Stimulated activated CD4-positive, alpha-beta T cell treated with anti-CD3 and anti-CD28 coated beads, TNF-alpha, amount 100 ng/mL, for 24 hours (primary cell): Measurements from ENCODE around the gene SRD5A1.

Experiments used
- DNase-seq, 3 experiments: peaks; one replicate each; pipeline ENCODE4 v3.0.0-alpha.2; 2020; ENCODE audit warnings: low read depth in 3 of 3

Gene SRD5A1

DNA sequence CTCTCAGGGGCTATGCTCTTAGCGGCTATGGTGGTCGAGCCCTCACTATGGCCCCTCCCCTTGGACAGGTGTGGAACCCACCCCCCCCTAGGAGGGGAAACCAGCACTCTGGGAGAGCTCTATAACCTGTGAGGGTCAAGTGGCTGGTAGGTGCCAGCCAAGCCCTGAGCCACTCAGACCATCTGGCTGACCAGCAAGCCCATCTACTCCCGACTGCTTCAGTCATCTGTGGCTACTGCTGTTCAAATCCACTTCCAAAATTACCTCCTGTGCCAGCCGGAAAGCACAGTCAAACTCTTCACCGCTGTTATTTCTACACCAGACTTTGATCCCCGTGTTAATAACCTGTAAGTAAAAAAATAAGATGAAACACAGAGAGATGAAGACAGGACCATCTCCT lies 28.9 kb upstream of the SRD5A1 start:
- no peak for DNase-seq

DNA sequence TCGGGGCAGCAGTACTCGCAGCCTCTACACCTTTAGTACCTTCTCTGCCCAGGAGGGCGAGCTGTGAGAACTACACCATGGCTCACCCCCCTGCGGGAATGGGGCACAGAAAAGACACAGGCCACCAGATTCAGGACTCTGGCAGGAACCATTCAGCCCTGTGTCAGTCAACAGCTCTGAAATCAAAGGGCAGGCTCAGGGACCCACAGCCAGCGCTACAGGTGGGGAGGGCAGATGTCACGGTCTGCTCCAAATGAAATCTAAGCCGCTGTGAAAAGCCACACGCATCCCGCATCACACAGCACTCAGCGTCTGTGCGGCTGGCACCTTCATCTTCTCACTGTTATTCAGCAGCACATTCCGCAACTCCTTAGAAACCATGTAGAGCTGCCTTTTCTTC lies 28.3 kb upstream of the SRD5A1 start:
- DNase-seq, result no peak

DNA sequence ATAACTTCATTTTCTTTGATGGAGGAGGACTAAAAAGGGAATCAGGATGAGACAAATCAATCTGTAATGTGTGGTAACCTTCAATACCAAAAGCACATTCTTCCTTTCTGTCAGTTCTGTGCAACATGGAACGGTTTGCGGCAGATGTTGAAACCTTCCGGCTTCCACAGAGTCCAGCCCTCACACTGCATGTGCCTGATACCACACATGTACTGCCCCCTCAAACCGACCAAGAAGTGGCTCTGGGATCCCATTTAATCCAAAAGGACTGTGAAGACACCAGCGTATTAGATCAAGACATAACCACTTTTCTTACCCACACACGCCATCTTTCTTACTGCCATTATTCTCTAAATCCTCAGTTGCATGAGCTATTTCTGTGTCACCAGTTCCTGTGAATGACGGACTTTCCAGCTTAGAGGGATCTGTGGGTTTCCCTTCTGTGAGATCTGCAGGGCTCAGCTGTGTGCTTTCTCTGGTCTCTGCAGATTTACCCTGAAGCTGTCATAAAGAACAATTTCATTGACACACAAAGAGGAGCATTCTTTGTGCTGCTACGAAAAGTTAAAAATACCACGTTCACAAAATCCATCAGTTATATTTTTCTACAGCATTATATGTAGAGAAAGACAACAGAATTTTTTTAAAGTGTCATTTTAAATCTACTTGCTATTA lies 26.2 kb upstream of the SRD5A1 start:
- DNase-seq, result no peak

DNA sequence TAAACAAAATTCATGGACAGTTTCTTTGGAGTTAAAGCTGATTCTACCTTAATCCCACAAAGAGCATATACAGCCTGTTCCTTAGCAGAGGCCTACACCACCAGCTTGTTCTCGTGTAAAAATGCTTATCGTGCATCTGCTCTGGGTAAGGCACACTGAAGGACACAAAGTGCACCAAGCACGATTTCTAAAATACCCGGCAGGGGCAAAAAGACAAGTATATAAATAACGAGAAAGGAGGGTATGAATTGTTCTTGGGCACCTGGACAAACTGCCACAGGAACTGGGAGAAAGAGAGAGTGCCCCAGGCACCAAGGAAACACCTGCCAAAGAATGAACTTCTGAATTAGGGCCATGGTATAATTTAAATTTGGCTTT lies 25.7 kb upstream of the SRD5A1 start:
- no peak for DNase-seq

DNA sequence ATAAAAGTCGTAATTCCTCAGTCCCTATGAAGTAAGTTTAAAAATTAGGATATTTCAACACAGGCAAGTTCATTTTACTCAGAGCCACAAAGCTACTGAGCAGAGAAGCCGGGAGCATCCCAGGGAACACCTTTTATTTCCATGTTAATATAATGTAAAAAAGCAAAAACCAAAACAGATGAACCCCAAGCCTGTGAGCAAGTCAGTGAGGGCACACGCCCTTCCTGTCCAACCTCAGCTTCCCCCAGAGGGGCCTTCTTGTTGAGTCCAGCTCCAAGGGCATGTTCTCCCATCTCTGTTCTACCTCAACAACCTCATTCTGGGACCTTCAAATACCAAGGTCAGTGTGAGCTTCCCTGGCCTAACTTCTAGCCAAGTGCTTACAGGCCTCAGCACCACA lies 25.2 kb upstream of the SRD5A1 start:
- no peak for DNase-seq

DNA sequence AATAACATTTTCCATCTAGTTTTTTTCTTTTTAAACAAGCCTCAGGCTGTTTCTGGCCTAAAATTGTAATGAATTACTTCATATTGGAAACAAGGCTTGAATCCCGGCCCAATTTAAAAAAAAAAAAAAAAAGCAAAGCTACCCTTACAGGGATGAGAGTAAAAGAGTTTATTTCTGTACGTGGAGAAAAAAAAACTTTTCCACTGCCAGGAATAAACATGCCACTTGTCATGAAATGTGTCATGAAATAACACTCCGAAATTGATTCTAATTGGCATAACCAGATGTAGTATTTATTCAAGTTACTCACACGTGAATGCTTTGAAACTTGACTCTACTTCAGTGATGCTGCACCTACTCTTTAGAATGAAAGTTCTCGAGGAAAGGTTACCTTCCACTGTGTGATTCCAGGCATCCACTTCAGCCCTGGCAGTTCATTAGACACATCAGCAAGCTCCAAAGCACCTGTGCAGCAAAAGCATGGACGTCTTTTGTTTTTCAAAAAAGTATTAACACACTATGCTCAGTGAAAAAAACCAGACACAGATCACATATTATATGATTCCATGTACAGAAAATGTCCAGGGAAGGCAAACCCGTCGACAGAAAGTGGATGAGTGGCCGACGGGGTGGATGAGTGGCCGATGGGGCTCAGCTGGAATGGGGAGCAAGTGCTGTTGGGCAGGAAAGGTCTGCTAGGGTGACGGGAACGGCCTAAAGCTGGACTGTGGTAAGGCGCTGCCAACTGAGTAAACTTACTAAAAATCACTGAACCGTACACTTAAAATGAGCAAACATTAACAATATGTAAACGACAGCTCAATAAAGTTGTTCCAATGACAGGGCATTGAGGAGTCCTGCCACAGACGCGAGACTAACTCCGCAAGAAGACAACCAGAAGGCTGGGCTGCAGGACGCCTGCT lies 21.6 kb upstream of the SRD5A1 start:
- no peak for DNase-seq

DNA sequence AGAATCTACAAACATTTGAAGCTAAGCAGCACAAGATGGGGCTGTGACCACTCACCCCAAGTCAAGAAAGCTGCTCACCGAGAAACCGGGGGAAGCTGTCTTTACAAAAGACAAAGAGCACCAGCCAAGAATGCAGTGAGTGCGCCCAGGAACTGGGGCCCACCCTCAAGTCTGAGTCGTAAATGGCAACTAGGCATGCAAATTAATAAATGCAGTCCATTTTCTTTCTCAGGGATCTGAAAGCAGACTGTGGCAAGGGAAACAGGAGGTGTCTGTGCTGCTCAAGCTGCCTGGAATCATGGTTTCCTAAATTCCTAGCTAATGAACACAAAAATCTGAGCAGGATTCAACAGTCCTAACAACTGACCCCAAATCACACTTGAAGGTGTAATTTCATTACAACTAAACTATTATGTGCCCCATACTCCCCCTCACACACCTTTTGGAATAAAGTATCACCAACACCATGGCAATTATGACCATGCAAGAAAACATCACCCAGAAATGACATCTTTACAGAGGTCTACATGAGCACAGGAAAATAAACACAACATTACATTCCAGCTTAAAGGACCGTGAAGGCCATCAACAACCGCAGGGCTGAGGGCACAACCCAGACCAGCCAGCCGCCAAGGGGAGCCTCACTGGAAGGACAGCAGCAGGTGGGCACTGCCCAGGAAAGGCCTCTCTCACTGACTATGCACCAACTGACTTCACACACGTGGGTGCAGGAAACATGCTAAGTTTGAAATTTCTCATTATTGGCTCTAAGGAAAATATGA lies 18.0 kb upstream of the SRD5A1 start:
- DNase-seq, result no peak

DNA sequence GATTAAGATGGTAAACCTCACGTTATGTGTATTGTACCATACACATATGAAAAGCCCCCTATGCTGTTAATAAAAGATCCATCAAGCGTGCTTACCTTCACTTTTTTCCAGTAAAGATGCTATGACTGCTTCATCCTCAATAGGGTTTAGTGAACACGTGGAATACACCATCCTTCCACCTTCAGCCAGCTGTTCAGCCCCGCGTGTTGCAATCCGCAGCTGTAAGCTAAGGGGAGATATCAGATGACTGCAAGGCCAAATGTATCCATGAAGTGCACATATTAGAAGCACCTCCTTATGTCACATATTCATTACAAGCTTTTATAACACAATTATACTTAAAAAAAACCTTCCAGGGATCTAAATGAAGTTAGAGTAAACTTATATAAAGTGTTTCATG lies 16.6 kb upstream of the SRD5A1 start:
- DNase-seq, result no peak

DNA sequence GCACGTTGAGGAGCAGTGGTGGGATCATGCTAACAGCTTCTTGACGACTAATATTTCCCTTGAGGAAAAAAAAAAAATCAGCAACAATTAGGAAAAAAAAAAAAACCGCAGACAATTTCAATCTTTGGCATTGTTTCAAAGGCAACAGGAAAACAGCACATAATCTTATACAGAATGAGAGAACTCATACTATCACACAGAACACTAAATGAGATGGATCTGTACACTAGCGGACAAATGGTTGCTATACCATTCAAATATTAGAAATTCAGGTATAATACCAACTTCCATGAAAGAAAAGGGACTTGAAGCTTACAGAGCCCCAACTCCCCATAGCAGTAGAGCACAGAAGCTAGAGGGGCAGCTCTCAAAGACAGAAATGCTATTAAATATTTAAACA lies 10.0 kb upstream of the SRD5A1 start:
- DNase-seq, result no peak

DNA sequence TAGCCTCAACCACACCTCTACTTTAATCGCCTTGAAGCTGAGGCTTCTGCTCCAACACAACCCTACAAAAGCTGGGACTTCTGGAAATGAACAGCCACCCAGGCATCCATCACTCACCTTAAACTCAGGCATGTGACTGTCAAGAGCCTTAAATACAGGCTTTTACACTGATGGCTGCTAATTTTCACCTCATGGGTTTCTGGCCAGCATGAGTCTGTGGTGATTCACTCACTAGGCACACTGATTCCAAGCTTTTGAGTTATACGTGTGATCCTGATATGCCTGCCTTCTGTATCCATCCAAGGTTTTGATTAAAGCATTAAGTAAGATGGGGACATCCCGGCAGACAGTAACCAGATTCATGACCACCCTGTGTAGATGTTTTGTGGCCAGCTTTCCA lies 9.3 kb upstream of the SRD5A1 start:
- no peak for DNase-seq

DNA sequence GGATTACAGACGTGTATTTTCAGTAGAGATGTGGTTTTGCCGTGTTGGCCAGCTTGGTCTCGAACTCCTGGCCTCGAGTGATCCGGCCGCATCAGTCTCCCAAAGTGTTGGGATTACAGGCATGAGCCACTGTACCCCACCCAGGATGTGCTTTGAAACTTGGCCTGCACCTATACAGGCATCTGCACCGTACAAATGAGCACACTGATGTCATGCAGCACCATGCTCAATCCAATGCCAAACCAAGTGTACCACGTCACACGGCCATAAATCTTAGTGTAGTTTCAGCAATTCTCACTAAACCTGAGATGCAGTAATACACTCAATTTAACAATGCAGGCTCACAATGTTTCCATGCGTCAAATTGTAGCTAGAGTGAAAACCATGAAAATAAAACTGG lies 6.7 kb upstream of the SRD5A1 start:
- no peak for DNase-seq

DNA sequence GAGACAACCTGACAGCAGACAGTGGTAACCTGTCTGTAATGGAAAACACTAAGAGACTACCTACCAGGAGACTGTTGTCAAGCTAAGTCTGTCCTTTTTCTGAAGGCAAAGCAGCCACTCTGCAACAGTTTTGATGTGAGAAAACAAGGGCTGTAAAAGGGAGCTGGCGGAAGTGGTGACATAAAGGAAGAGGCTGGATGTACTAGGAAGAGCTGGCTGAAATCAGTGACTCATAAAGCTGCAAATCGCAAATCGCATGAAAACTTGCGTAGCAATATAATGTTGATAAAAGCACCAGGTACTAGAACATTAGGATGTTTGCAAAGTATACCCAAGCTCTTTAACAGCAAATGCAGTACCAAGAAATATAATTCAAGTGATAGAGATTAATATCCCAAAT lies 1.8 kb upstream of the SRD5A1 start:
- DNase-seq, result no peak

DNA sequence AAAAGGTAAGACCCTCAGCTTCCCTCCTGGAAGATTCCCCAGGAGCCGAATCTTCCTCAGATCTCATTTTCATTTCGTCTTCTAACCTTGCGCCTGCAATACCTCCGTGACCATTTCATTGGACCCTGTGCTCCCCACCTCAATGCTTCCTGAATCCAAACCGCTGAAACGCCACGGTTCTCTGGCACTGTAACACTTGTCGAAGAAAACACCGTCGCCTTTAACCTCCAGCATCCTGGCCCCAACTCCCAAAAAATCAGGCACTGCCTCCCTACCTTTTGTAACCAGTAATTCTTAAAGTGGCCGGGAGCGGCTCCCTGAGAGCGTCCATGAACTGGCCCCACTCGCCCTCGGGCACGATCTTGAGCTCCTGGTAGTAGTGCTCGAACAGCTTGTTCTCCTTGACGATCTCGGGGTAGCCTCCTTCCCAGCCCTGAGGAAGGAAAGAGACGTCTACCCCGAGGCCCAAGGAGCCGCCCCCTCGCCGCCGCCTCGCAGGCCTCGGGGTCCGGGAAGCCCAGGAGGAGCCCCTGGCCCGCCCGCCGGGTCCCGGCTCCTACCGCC lies 834 bp upstream of the SRD5A1 start:
- DNase-seq, result no peak

DNA sequence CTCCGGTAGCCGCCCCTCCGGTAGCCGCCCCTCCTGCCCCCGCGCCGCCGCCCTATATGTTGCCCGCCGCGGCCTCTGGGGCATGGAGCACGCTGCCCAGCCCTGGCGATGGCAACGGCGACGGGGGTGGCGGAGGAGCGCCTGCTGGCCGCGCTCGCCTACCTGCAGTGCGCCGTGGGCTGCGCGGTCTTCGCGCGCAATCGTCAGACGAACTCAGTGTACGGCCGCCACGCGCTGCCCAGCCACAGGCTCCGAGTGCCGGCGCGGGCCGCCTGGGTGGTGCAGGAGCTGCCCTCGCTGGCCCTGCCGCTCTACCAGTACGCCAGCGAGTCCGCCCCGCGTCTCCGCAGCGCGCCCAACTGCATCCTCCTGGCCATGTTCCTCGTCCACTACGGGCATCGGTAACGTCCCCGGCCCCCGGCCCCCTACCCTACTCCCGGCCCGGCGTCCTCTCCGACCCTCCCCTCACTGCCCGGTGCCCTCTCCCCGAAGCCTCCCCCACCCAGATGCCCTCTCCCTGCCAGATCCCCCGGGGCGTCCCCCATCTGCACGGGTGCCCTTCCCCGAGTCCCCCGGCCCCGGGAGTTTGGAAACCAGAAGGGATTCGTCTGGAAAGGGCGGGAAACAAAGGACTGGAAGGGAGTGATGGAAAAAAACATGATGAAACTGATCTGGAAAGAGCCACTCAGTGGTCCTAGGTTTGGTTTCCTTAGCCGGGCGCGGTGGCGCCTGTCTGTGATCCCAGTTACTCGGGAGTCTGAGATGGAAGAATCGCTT lies 417 bp downstream of the SRD5A1 start:
- no peak for DNase-seq

DNA sequence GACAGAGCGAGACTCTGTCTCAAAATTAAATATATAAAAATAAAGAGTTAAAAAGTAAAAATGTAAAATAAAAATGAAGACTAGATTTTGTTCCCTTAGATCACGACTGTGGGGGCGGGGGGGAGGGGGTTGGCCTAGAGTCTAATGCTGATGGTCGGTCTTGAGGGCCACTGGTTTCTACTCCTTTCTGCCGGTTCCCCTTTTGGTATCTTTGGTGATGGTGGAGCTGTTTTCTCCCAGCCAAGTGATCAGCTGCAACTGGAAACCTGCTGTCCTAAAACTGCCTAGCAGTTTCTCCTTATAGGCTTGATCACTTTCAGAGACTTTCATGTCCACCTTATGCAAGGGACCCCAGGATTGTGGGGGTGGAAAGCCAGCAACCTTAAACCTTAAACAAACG lies 1.1 kb downstream of the SRD5A1 start:
- no peak for DNase-seq

DNA sequence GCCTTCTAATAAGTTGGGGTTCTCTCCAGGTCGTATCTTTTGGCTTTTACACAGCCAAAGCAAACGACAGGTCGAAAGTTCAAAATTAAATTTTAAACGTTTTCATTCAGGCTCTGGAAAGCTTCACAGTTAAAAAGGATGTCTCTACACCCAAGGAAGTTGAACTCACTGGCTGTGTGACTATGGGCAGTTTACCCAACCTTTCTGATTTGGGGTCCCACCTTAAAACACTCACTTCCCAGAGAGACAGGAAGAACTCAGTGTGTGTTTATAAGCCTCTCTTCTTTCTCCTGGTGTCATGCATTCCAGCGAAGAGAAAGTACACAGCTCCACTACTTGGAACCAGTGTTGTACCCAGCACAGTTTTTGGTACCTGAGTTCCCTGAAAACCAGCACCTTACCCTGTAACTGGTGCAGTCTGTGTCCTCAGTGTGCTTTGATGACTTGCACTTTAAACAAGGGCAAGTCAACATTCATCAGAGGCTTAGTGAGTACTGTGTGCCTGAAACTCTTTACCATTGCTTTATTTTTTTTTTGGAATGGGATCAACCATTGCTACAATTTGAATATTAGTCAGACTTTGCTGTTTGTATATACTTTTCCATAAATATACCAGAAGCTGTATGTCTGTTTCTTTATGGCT lies 1.7 kb downstream of the SRD5A1 start:
- DNase-seq, result no peak

DNA sequence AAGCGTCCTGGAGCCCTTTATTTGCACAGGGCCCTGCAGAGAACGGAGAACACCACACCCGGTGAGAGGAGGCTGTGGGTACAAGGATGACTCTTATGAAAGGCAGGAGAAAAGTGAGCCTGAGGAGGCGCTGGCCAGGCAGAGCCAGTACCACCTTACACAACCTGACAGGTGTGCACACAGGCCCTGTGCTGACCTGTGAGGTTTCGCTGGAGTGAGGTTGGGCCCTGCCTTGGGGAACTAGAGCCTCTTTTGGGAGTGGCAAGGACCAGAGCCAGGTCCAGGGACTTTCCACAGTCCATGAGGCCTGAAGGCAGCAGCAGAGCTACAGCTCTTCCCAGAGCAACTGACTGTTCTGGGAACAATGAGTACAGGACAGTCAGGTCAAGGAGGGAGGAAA lies 3.1 kb downstream of the SRD5A1 start:
- no peak for DNase-seq

DNA sequence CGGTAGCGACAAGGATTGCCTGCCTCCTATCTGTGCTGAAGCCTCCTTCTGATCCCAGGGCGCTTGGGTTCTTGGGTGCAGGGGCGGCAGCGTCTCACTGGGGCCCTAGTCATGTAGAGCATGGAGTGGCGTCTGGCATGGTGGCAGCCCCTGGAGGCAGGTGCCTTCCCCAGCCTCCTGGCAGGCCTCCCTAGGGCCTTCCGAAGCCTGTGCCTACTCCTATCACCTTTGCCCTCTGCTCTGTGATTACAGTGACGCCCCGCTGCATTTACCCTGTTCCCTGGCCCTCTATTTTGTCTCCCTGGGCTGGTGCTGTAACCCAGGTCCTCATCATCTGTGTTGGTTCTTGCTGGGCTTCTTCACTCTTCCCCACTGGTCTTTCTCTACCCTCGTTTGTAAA lies 3.8 kb downstream of the SRD5A1 start:
- DNase-seq, result no peak

DNA sequence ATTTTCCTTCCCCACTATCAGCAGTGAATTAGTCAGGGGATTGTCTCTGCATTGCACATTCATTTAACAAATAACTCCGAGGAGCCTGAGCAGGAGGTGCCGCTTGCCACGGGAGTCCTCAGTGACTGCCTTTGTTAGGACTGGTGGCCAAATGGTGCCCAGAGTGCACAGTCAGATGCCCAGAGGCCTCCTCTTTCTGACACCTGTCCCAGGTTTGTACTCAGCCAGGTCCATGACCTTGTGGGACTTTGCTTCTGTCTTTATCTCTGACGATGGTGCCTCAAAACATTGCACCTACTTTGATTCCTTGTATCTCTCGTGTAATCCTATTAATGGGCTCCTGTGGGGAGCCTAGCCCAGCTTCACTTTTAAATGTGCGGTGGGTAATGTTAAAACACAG lies 4.3 kb downstream of the SRD5A1 start:
- DNase-seq, result no peak

DNA sequence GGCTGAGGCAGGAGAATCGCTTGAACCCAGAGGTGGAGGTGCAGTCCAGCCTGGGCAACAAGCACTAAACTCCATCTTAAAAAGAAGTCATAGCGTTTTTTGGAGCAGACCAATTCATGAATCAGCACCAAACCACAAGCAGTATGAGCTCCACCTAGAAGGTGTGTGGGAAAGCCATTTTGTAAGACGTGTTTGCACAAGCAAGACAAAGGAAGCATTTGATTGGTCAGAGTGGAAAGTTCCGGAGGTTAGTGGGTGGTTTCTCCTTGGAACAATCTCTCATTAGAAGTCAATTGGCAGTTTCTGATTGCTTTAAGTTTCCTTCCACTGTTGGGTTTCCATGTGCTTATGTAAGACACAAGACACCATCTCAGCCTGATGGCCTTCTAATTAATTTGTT lies 5.0 kb downstream of the SRD5A1 start:
- no peak for DNase-seq

DNA sequence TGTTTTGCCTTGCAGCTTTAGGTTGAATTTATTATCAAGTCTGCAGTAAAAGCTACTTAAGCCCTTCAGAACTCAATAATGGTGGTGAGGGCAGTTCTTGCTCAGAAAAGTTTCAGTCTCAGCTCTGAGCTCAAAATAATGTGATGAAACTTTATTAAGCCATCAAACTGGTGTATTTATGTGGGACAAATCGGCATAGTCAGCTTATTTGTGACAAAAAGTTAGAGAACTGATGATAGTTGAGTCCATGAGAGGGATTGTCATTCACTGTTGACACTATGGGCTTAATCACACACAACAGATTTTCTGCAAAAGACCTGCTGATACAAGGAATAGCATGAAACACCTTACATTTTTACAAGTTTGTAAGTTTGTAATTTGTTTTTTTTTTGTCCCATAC lies 9.4 kb downstream of the SRD5A1 start:
- DNase-seq, result no peak
